Esophagus squamous epithelium (tissue), 5 donors: Measurements from ENCODE around the gene LARP4B. TPM values are rescaled to one million over a fixed set of nuclear protein-coding genes. Genes with fewer than 3 reads are reported as not detected.

Experiments used
- DNase-seq: peaks from one replicate; lab custom pipeline; 2025; lab: John Stamatoyannopoulos, UW
- H3K27ac ChIP-seq, 4 donors: fragments of 200-600 bp; sonication (generic); one replicate each; pipeline ENCODE4 v1.5.1; 2016 to 2019; ENCODE audit warnings: mild to moderate bottlenecking in 1 of 4
- H3K27me3 ChIP-seq, 4 donors: fragments of 200-600 bp; sonication (generic); 1 replicate in 3 of 4; 2 replicates in 1 of 4; pipeline versions ENCODE4 v1.5.1 to v1.6.0; 2017 to 2021; ENCODE audit warnings: antibody characterized with exemption in 1 of 4
- H3K36me3 ChIP-seq, 3 donors: fragments of 200-600 bp; sonication (generic); one replicate each; pipeline ENCODE4 v1.5.1; 2016 to 2019
- H3K4me1 ChIP-seq, 3 donors: fragments of 200-600 bp; sonication (generic); one replicate each; pipeline ENCODE4 v1.5.1; 2017 to 2019
- H3K4me3 ChIP-seq, 4 donors: fragments of 200-600 bp; sonication (generic); 1 replicate in 3 of 4; 2 replicates in 1 of 4; pipeline ENCODE4 v1.5.1; 2016 to 2019; ENCODE audit warnings: mild to moderate bottlenecking in 2 of 4, moderate library complexity in 1 of 4
- H3K9me3 ChIP-seq, 3 donors: fragments of 200-600 bp; sonication (generic); one replicate each; pipeline ENCODE4 v1.5.1; 2016 to 2019
- CTCF ChIP-seq, 6 experiments: fragments of 450-650 bp in 4 of 6; fragments of 200-600 bp in 2 of 6; sonication (generic) in 2 of 6; IDR thresholded peaks; one replicate each; pipeline ENCODE4 v1.5.1; 2016 to 2019; ENCODE audit warnings: antibody characterized with exemption in 6 of 6, mild to moderate bottlenecking in 4 of 6, moderate library complexity in 4 of 6
- POLR2A ChIP-seq, 4 donors: fragments of 450-650 bp; IDR thresholded peaks; one replicate each; pipeline ENCODE4 v1.6.1; 2017; ENCODE audit warnings: antibody characterized with exemption in 4 of 4, mild to moderate bottlenecking in 4 of 4, moderate library complexity in 3 of 4
- WGBS, 2 donors: methylation state at CpG; one replicate each; pipeline ENCODE4 v1.1.5; 2018; 5-methylcytosine and 5-hydroxymethylcytosine counted together
- intact Hi-C: fragments of 100-400 bp; cut with DNase I; formaldehyde crosslinking; loops from one replicate; pipeline ENCODE4 v1.15.0; 2022
- total RNA-seq, 4 donors: library from RNA; depleted of rRNA; stranded (reverse); fragments of >200 nt; gene quantifications; one replicate each; pipeline ENCODE4 v1.1.0, GENCODE V29; 2016
- donor health status: DM: yes; HTN: yes; CAD: no.

LARP4B gene
- total RNA-seq, 4 donors from 2014 or later = 32.7 to 75.5 (median 63.4) TPM

- H3K4me1 ChIP-seq = peaks cover 10 to 13% (median 10%) of the 10 kb centered on the region in 3 donors
- no peak for DNase-seq
- peaks cover 0 to 60% (median 0%) of the 10 kb centered on the region in 4 donors for H3K27me3 ChIP-seq
- 80 to 81% methylated on average over 4 to 18 of the region's 32 CpGs for WGBS, 2 donors
- TF ChIP-seq CTCF (IDR thresholded peaks at IDR 0.05) = no peak
- no peak for TF ChIP-seq POLR2A (IDR thresholded peaks at IDR 0.05)
- no peak overlapping the region for H3K4me3 ChIP-seq
- H3K27ac ChIP-seq = no peak overlapping the region
- no peaks in the 10 kb centered on the region for H3K36me3 ChIP-seq
- no peaks in the 10 kb centered on the region for H3K9me3 ChIP-seq
- intact Hi-C loops = loop anchor here (10.0 kb wide), 1 partner anchor 268 kb away; no protein-coding TSS in a partner anchor
These were observed 148.5 kb downstream of the LARP4B start for GRCh38 chr10:782751-783648.

- Histone ChIP-seq H3K4me3 (no peak overlapping the region), H3K9me3 (no peaks in the 10 kb centered on the region), H3K36me3 (no peaks in the 10 kb centered on the region), H3K4me1 (peaks cover 10 to 14% (median 10%) of the 10 kb centered on the region in 3 donors), H3K27ac (no peak overlapping the region), H3K27me3 (peaks cover 0 to 46% (median 0%) of the 10 kb centered on the region in 4 donors)
- intact Hi-C loops = loop anchor here (10.0 kb wide), 1 partner anchor 266 kb away; no protein-coding TSS in a partner anchor
- 87 to 91% methylated on average over 10 of the region's 21 CpGs for WGBS, 2 donors
- DNase-seq = no peak
- TF ChIP-seq POLR2A (IDR thresholded peaks at IDR 0.05) (no peak), CTCF (IDR thresholded peaks at IDR 0.05) (no peak)
These were observed 150.7 kb downstream of the LARP4B start for GRCh38 chr10:780536-781524.

GRCh38 chr10:778626-779330 lies 152.7 kb downstream of the LARP4B start:
- Histone ChIP-seq H3K27me3 (peaks cover 0 to 30% (median 0%) of the 10 kb centered on the region in 4 donors), H3K27ac (no peak overlapping the region), H3K4me3 (no peak overlapping the region), H3K4me1 (peaks cover 0 to 9% (median 0%) of the 10 kb centered on the region in 3 donors), H3K9me3 (no peaks in the 10 kb centered on the region), H3K36me3 (no peaks in the 10 kb centered on the region)
- intact Hi-C loops = no loop called here
- TF ChIP-seq CTCF (IDR thresholded peaks at IDR 0.05) = no peak
- no peak for TF ChIP-seq POLR2A (IDR thresholded peaks at IDR 0.05)
- DNase-seq = no peak
- 64 to 69% methylated on average over 5 to 11 of the region's 27 CpGs for WGBS, 2 donors

- 61 to 80% methylated on average over 3 to 5 of the region's 16 CpGs for WGBS, 2 donors
- Histone ChIP-seq H3K27me3 (peaks cover 0 to 23% (median 0%) of the 10 kb centered on the region in 4 donors), H3K4me1 (peaks cover 0 to 9% (median 0%) of the 10 kb centered on the region in 3 donors), H3K9me3 (no peaks in the 10 kb centered on the region), H3K4me3 (no peak overlapping the region), H3K36me3 (no peaks in the 10 kb centered on the region), H3K27ac (no peak overlapping the region)
- intact Hi-C loops = no loop called here
- TF ChIP-seq CTCF (IDR thresholded peaks at IDR 0.05) (no peak), POLR2A (IDR thresholded peaks at IDR 0.05) (no peak)
- no peak for DNase-seq
These were observed 153.5 kb downstream of the LARP4B start for GRCh38 chr10:777913-778479.
